Astrocyte of the cerebellum (primary cell): ENCODE results near the gene CASS4.

ENCODE experiments used
- DNase-seq: peaks from one replicate; pipeline ENCODE4 v3.0.0-alpha.2; 2011; ENCODE audit warnings: low read depth
- H3K4me3 ChIP-seq: 2 replicates; pipeline ENCODE4 v1.5.1; 2011; ENCODE audit warnings: mild to moderate bottlenecking, low read depth, low read length, moderate library complexity
- CTCF ChIP-seq: IDR thresholded peaks from 2 replicates; pipeline ENCODE4 v1.5.1; 2012; ENCODE audit warnings: low read length, low read depth, moderate library complexity, mild to moderate bottlenecking; ENCODE audit errors: missing control alignments
- in situ Hi-C: cut with HindIII; loops from 2 replicates; pipeline ENCODE4 v1.10.0; 2017; ENCODE audit warnings: low sequenced_read_pairs

CASS4 gene

GRCh38 chr20:56411759-56412472, at the start of gene CASS4:
Gene CASS4, plus strand, starts transcription at chr20:56412260. Its CDS starts 199 bp downstream, at chr20:56412459.
- DNase-seq = peak; percentile 59
- in situ Hi-C loops = no loop called here
- no peak within 1 kb of the TSS for H3K4me3 ChIP-seq
- no peak for TF ChIP-seq CTCF

- in situ Hi-C loops = no loop called here
- DNase-seq = no peak
- H3K4me3 ChIP-seq = no peak overlapping the region
- TF ChIP-seq CTCF = no peak
Measured at GRCh38 chr20:56362833-56363413, 49.1 kb upstream of the CASS4 start.

- no peak for TF ChIP-seq CTCF
- no peak overlapping the region for H3K4me3 ChIP-seq
- no peak for DNase-seq
- in situ Hi-C loops = no loop called here
Measured at GRCh38 chr20:56363491-56363890, 48.6 kb upstream of the CASS4 start.

GRCh38 chr20:56368351-56369134, 43.5 kb upstream of the CASS4 start:
- no peak overlapping the region for H3K4me3 ChIP-seq
- no peak for TF ChIP-seq CTCF
- in situ Hi-C loops = no loop called here
- no peak for DNase-seq

- no peak for TF ChIP-seq CTCF
- in situ Hi-C loops = no loop called here
- DNase-seq = no peak
- H3K4me3 ChIP-seq = no peak overlapping the region
Measured at GRCh38 chr20:56369179-56369578, 42.9 kb upstream of the CASS4 start.

DNA sequence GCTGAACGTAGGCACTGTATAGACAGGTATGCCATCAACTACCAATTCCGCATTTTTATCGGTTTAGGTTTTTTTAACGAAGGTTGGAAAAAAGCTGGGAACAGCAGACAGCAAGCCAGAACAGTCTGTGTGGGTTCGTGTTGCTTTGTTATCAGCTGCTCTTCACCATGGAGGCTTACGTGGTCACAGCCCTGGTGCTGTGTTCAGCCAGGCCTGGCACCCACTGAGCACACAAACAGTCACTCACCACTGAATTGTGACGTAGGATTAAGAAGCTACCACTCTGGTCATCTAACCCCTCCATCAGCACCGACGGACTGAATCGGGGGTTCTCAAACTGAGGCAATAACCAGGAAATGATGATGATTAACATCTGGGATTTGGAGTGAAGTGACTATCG, 40.1 kb upstream of the CASS4 start:
- no peak for DNase-seq
- in situ Hi-C loops = no loop called here
- no peak for TF ChIP-seq CTCF

More for the DNA sequence above, 40.1 kb upstream of the CASS4 start:
- no peak overlapping the region for H3K4me3 ChIP-seq
